Measurements from ENCODE around the gene TMEM272.

Gene TMEM272

DNA sequence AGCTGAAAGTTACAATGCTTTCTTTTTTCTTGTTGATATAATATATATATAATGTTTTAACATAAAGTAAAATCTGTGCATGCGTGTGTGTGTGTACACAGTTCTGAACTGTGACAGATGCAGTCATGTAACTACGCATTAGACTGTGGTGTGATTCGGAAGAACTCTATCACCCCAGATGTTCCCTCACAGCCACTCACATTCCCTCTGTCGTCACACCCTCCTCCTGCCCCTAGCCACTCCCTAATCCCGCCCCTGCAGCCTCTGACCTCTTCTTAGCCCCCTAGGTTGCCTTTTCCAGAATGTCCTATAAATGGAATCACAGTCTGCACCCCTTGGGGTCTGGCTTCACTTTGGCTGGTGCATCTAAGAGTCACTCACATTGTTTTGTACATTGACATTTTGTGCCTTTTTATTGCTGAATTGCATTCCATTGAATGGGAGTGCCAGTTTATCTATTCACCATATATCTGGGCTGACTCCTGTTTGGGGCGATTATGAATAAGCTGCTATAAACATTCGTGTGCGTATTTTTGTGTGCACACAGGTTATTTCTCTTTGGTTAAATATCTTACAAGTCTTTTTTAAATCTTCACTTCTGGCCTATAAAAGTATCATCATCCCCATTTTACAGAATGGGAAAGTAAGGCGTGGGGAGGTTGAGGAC is 61.4 kb downstream of the TMEM272 start:
- POLR2A ChIA-PET, result no interaction called here
- TF ChIP-seq NFRKB (IDR thresholded peaks at IDR 0.05) (no peak), BHLHE40 (IDR thresholded peaks at IDR 0.05; ENCODE audit: borderline replicate concordance) (no peak), TARDBP (IDR thresholded peaks at IDR 0.05) (no peak)
- CTCF ChIA-PET, result no interaction called here
- no peak for DNase-seq (ENCODE audit: extremely low spot score)

DNA sequence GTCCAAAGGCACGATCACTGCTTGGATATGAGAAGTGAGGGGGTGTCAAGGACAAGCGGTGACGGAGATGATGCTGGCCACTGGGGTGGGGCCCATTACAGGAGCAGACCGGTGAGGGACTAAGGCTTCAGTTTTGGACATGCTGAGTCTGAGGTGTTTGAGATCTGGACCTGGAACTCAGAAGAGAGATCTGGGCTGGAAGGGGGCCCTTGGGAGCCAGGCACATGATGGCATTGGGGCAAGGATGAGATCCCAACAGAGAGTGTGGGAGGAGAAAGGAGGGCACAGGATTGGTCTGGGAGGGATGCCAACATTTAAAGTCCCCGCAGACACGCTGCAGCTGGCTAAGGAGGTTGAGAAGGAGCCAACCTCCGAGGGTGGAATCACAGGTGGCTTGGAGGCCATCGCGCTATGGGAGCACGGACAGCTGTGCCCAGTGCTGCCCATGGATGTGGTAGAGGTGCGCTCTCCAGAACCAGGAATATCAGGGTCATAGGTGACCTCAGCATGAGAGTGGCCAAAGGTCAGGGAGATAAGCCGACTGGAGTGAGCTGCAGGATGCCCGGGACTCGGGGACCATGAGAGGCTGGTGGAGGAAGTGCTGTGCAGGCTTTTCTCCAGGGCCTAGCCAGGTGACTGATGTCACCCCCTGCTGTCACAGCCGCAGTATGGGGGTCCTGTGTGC is 62.8 kb downstream of the TMEM272 start:
- TF ChIP-seq TARDBP (IDR thresholded peaks at IDR 0.05) (no peak), ZNF384 (IDR thresholded peaks at IDR 0.05) (no peak), SUZ12 (IDR thresholded peaks at IDR 0.05) (no peak), FOXM1 (IDR thresholded peaks at IDR 0.05; ENCODE audit: borderline replicate concordance) (no peak), SP1 (IDR thresholded peaks at IDR 0.05) (no peak), NFRKB (IDR thresholded peaks at IDR 0.05) (no peak), ARNT (IDR thresholded peaks at IDR 0.05) (no peak), HDGF (IDR thresholded peaks at IDR 0.05; ENCODE audit: borderline replicate concordance) (no peak), FOXA1 (IDR thresholded peaks at IDR 0.05) (no peak), FOXK2 (IDR thresholded peaks at IDR 0.05) (no peak), ELF4 (IDR thresholded peaks at IDR 0.05) (no peak), CTBP1 (IDR thresholded peaks at IDR 0.05; ENCODE audit: borderline replicate concordance) (no peak), BHLHE40 (IDR thresholded peaks at IDR 0.05; ENCODE audit: borderline replicate concordance) (no peak), L3MBTL2 (conservative IDR thresholded peaks at IDR 0.05) (no peak), LEF1 (IDR thresholded peaks at IDR 0.05; ENCODE audit: borderline replicate concordance) (no peak)
- TF ChIP-seq, protein P1, sequence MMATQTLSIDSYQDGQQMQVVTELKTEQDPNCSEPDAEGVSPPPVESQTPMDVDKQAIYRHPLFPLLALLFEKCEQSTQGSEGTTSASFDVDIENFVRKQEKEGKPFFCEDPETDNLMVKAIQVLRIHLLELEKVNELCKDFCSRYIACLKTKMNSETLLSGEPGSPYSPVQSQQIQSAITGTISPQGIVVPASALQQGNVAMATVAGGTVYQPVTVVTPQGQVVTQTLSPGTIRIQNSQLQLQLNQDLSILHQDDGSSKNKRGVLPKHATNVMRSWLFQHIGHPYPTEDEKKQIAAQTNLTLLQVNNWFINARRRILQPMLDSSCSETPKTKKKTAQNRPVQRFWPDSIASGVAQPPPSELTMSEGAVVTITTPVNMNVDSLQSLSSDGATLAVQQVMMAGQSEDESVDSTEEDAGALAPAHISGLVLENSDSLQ (IDR thresholded peaks at IDR 0.05), result no peak
- ChIA-PET CTCF (no interaction called here), POLR2A (no interaction called here)
- DNase-seq (ENCODE audit: extremely low spot score), result no peak

DNA sequence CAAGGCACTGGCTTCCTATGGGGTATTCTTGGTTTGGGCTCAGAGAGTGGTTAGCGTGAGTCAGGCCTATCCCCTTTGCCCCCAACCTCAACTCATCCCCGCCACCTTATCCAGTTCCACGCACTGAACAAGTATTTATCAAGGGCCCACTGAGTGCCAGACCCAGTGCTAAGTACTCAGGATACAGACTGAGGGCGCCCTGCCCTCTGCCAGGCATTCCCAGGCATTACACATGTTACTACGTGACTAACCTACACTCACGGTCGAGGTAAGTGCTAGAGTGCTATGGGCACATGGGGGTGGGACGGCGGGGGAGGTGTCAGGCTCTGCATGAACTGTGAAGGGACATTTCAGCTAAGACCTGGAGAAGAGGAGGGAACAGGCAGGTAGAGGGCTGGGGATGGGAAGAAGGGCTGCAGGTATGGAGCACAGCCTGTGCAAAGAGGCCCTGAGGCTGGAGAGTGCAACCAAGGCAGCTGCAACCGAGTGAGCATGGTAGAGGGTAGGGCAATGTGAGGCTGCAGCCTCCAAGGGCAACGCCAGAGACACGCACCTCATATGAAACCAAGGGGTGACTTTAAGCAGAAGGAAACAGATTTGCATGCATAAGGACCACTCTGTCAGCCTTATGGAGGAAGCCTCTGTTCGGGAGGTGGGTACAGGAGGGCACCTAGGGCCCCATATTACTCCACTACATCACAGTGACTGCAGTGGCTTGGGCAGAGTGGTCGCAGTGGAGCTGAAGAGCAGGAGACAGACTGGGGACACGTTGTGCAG is 63.5 kb downstream of the TMEM272 start:
- POLR2A ChIA-PET, result no interaction called here
- DNase-seq (ENCODE audit: extremely low spot score), result no peak
- TF ChIP-seq LEF1 (IDR thresholded peaks at IDR 0.05; ENCODE audit: borderline replicate concordance) (no peak), FOXM1 (IDR thresholded peaks at IDR 0.05; ENCODE audit: borderline replicate concordance) (no peak), TARDBP (IDR thresholded peaks at IDR 0.05) (no peak), HDGF (IDR thresholded peaks at IDR 0.05; ENCODE audit: borderline replicate concordance) (no peak)
- CTCF ChIA-PET, result interaction anchor here (0.6 kb wide), 1 partner anchor 210 kb away, joined by 3 read pairs; no protein-coding TSS in a partner anchor

- CTCF ChIA-PET, result interaction anchor here (0.8 kb wide), 1 partner anchor 16 kb away, joined by 3 read pairs; no protein-coding TSS in a partner anchor
- TF ChIP-seq NFRKB (IDR thresholded peaks at IDR 0.05) (no peak), ELF4 (IDR thresholded peaks at IDR 0.05) (no peak), FOXA1 (IDR thresholded peaks at IDR 0.05) (no peak), CTBP1 (IDR thresholded peaks at IDR 0.05; ENCODE audit: borderline replicate concordance) (no peak), TARDBP (IDR thresholded peaks at IDR 0.05) (no peak), ZNF384 (IDR thresholded peaks at IDR 0.05) (no peak), SUZ12 (IDR thresholded peaks at IDR 0.05) (no peak), LEF1 (IDR thresholded peaks at IDR 0.05; ENCODE audit: borderline replicate concordance) (no peak), FOXM1 (IDR thresholded peaks at IDR 0.05; ENCODE audit: borderline replicate concordance) (no peak), FOXK2 (IDR thresholded peaks at IDR 0.05) (no peak)
- TF ChIP-seq, protein P1 (IDR thresholded peaks at IDR 0.05), result no peak
- POLR2A ChIA-PET, result no interaction called here
- DNase-seq (ENCODE audit: extremely low spot score), result no peak
Observed at GRCh38 chr13:51780099-51780498, 64.9 kb downstream of the TMEM272 start.

DNA sequence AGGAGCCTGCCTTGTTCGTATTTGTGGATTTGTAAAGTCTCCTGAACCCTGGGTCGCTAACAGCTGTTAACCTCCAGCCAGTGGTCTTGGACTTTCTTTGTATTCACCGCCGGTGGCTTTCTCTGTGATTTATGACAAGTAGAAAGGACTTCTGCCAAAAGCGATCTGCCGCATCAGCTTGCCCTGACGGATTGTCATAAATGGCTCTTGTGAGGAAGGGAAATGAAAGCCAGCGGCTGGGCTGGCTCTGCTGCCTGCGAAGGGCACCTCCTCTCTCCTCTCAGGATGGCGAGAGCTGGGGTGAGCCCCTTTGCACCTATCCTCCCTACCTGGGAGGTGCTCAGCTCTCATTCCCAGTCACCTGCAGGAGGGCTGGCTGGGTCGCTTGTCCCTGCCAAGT is 66.6 kb downstream of the TMEM272 start:
- DNase-seq (ENCODE audit: extremely low spot score), result no peak
- POLR2A ChIA-PET, result no interaction called here
- CTCF ChIA-PET, result no interaction called here
- TF ChIP-seq TARDBP (IDR thresholded peaks at IDR 0.05) (no peak), FOXA1 (IDR thresholded peaks at IDR 0.05) (no peak), FOXK2 (IDR thresholded peaks at IDR 0.05) (no peak), SP1 (IDR thresholded peaks at IDR 0.05) (no peak), ELF4 (IDR thresholded peaks at IDR 0.05) (no peak), L3MBTL2 (conservative IDR thresholded peaks at IDR 0.05) (no peak), ZNF384 (IDR thresholded peaks at IDR 0.05) (no peak)

- CTCF ChIA-PET, result no interaction called here
Observed at GRCh38 chr13:51777921-51778320, 67.1 kb downstream of the TMEM272 start.

More at GRCh38 chr13:51777921-51778320, 67.1 kb downstream of the TMEM272 start:
- TF ChIP-seq FOXK2 (IDR thresholded peaks at IDR 0.05) (no peak), FOXA1 (IDR thresholded peaks at IDR 0.05) (no peak), SUZ12 (IDR thresholded peaks at IDR 0.05) (no peak), SP1 (IDR thresholded peaks at IDR 0.05) (no peak), ARNT (IDR thresholded peaks at IDR 0.05) (no peak), L3MBTL2 (conservative IDR thresholded peaks at IDR 0.05) (no peak), CTBP1 (IDR thresholded peaks at IDR 0.05; ENCODE audit: borderline replicate concordance) (no peak), TARDBP (IDR thresholded peaks at IDR 0.05) (no peak), NFRKB (IDR thresholded peaks at IDR 0.05) (no peak), HDGF (IDR thresholded peaks at IDR 0.05; ENCODE audit: borderline replicate concordance) (no peak), BHLHE40 (IDR thresholded peaks at IDR 0.05; ENCODE audit: borderline replicate concordance) (no peak), ZNF384 (IDR thresholded peaks at IDR 0.05) (no peak), LEF1 (IDR thresholded peaks at IDR 0.05; ENCODE audit: borderline replicate concordance) (no peak), FOXM1 (IDR thresholded peaks at IDR 0.05; ENCODE audit: borderline replicate concordance) (no peak), ELF4 (IDR thresholded peaks at IDR 0.05) (no peak)
- TF ChIP-seq, protein P1 (IDR thresholded peaks at IDR 0.05), result no peak
- DNase-seq (ENCODE audit: extremely low spot score), result no peak
- POLR2A ChIA-PET, result no interaction called here

Data from HEK293T (cell line).